Breast epithelium (tissue), 4 donors: ENCODE data around the gene MBD3L2B. TPM values are rescaled to one million over a fixed set of nuclear protein-coding genes. Genes with fewer than 3 reads are reported as not detected.

Experiments
- DNase-seq, 2 donors: peaks; one replicate each; pipeline ENCODE4 v3.0.0-alpha.2; 2019; ENCODE audit warnings: low spot score in 2 of 2
- H3K27ac ChIP-seq, 2 donors: fragments of 200-600 bp; sonication (generic) in 1 of 2; one replicate each; pipeline ENCODE4 v1.5.1; 2016 to 2019; ENCODE audit warnings: mild to moderate bottlenecking in 1 of 2
- H3K27me3 ChIP-seq, 2 donors: fragments of 200-600 bp; sonication (generic) in 1 of 2; one replicate each; pipeline versions ENCODE4 v1.5.1 to v1.6.0; 2017 to 2019; ENCODE audit warnings: control low read depth in 1 of 2, mild to moderate bottlenecking in 1 of 2
- H3K36me3 ChIP-seq: fragments of 200-600 bp; one replicate; pipeline ENCODE4 v1.5.1; 2019
- H3K4me1 ChIP-seq, 2 donors: fragments of 200-600 bp; sonication (generic); one replicate each; pipeline ENCODE4 v1.5.1; 2016 to 2019; ENCODE audit warnings: control low read depth in 1 of 2
- H3K4me3 ChIP-seq, 3 donors: fragments of 200-600 bp; sonication (generic); 1 replicate in 2 of 3; 2 replicates in 1 of 3; pipeline ENCODE4 v1.5.1; 2016 to 2019; ENCODE audit warnings: mild to moderate bottlenecking in 3 of 3, moderate library complexity in 2 of 3
- H3K9me3 ChIP-seq, 2 donors: fragments of 200-600 bp; sonication (generic) in 1 of 2; one replicate each; pipeline ENCODE4 v1.5.1; 2016 to 2019; ENCODE audit warnings: control low read depth in 1 of 2
- CTCF ChIP-seq, 3 donors: fragments of 450-650 bp; IDR thresholded peaks; one replicate each; pipeline ENCODE4 v1.5.1; 2016 to 2017; ENCODE audit warnings: antibody characterized with exemption in 3 of 3, mild to moderate bottlenecking in 3 of 3, moderate library complexity in 3 of 3
- POLR2A ChIP-seq: fragments of 450-650 bp; IDR thresholded peaks from one replicate; pipeline ENCODE4 v1.6.1; 2016; ENCODE audit warnings: antibody characterized with exemption, mild to moderate bottlenecking, moderate library complexity
- POLR2AphosphoS5 ChIP-seq, 3 donors: sonication (generic); formaldehyde crosslinking; IDR thresholded peaks; one replicate each; pipeline ENCODE4 v1.6.1; 2017; ENCODE audit warnings: antibody characterized with exemption in 3 of 3
- intact Hi-C: fragments of 100-400 bp; cut with DNase I; formaldehyde crosslinking; loops from one replicate; pipeline ENCODE4 v1.15.1; 2023; ENCODE audit warnings: low total_unique reads
- total RNA-seq, 3 donors: library from RNA; depleted of rRNA; stranded (reverse); fragments of >200 nt; gene quantifications; one replicate each; pipeline ENCODE4 v1.1.0, GENCODE V29; 2016

The MBD3L2B gene
- total RNA-seq, 3 donors from 2014 or later, result not detected

GRCh38 chr19:7007859-7008258 is 13.4 kb downstream of the MBD3L2B start:
- Histone ChIP-seq H3K9me3 (no peaks in the 10 kb centered on the region), H3K36me3 (no peaks in the 10 kb centered on the region), H3K27me3 (no peaks in the 10 kb centered on the region), H3K4me3 (no peak overlapping the region), H3K27ac (no peak overlapping the region), H3K4me1 (no peaks in the 10 kb centered on the region)
- TF ChIP-seq CTCF (IDR thresholded peaks at IDR 0.05) (no peak), POLR2AphosphoS5 (IDR thresholded peaks at IDR 0.05) (no peak), POLR2A (no peak)
- intact Hi-C loops, result no loop called here
- DNase-seq, result no peak

- intact Hi-C loops, result no loop called here
- Histone ChIP-seq H3K27me3 (peaks cover 0 to 7% of the 10 kb centered on the region in 2 donors), H3K9me3 (no peaks in the 10 kb centered on the region), H3K27ac (no peak overlapping the region), H3K4me3 (no peak overlapping the region), H3K4me1 (no peaks in the 10 kb centered on the region), H3K36me3 (no peaks in the 10 kb centered on the region)
- no peak for TF ChIP-seq POLR2A
- TF ChIP-seq POLR2AphosphoS5 (IDR thresholded peaks at IDR 0.05), result no peak
- no peak for TF ChIP-seq CTCF (IDR thresholded peaks at IDR 0.05)
- no peak for DNase-seq
Observed at GRCh38 chr19:7006135-7006704, 15.0 kb downstream of the MBD3L2B start.

- Histone ChIP-seq H3K27ac (no peak overlapping the region), H3K9me3 (no peaks in the 10 kb centered on the region), H3K27me3 (peaks cover 0 to 7% of the 10 kb centered on the region in 2 donors), H3K36me3 (no peaks in the 10 kb centered on the region), H3K4me3 (no peak overlapping the region), H3K4me1 (no peaks in the 10 kb centered on the region)
- TF ChIP-seq CTCF (IDR thresholded peaks at IDR 0.05) (no peak), POLR2AphosphoS5 (IDR thresholded peaks at IDR 0.05) (no peak), POLR2A (no peak)
- no peak for DNase-seq
- intact Hi-C loops, result no loop called here
Observed at GRCh38 chr19:7004313-7004931, 16.8 kb downstream of the MBD3L2B start.

GRCh38 chr19:7000816-7001215 is 20.4 kb downstream of the MBD3L2B start:
- no peak overlapping the region for H3K4me3 ChIP-seq
- no peaks in the 10 kb centered on the region for H3K36me3 ChIP-seq
- no peaks in the 10 kb centered on the region for H3K4me1 ChIP-seq
- TF ChIP-seq POLR2A (no peak), POLR2AphosphoS5 (IDR thresholded peaks at IDR 0.05) (no peak), CTCF (IDR thresholded peaks at IDR 0.05) (no peak)
- H3K27me3 ChIP-seq, result peaks cover 0 to 7% of the 10 kb centered on the region in 2 donors
- intact Hi-C loops, result no loop called here
- no peak overlapping the region for H3K27ac ChIP-seq
- no peak for DNase-seq
- H3K9me3 ChIP-seq, result no peaks in the 10 kb centered on the region

- Histone ChIP-seq H3K9me3 (no peaks in the 10 kb centered on the region), H3K4me3 (no peak overlapping the region), H3K36me3 (no peaks in the 10 kb centered on the region), H3K27ac (no peak overlapping the region), H3K4me1 (no peaks in the 10 kb centered on the region), H3K27me3 (peaks cover 0 to 7% of the 10 kb centered on the region in 2 donors)
- no peak for DNase-seq
- intact Hi-C loops, result no loop called here
- TF ChIP-seq POLR2A (no peak), CTCF (IDR thresholded peaks at IDR 0.05) (no peak), POLR2AphosphoS5 (IDR thresholded peaks at IDR 0.05) (no peak)
Observed at GRCh38 chr19:7000333-7000732, 20.9 kb downstream of the MBD3L2B start.
